Testis (tissue), 3 donors: ENCODE data around the gene PLXNB1. TPM values are rescaled to one million over a fixed set of nuclear protein-coding genes. Genes with fewer than 3 reads are reported as not detected.

Experiments
- DNase-seq: peaks from one replicate; pipeline ENCODE4 v3.0.0-alpha.2; 2019
- H3K27ac ChIP-seq, 2 donors: fragments of 200-600 bp; sonication (generic); one replicate each; pipeline ENCODE4 v1.5.1; 2019
- H3K27me3 ChIP-seq: fragments of 200-600 bp; sonication (generic); one replicate; pipeline ENCODE4 v1.5.1; 2019
- H3K36me3 ChIP-seq: fragments of 200-600 bp; sonication (generic); one replicate; pipeline ENCODE4 v1.5.1; 2017; ENCODE audit warnings: low read depth; ENCODE audit errors: missing control alignments
- H3K4me1 ChIP-seq: fragments of 200-600 bp; sonication (generic); one replicate; pipeline ENCODE4 v1.5.1; 2019
- H3K4me3 ChIP-seq, 2 donors: fragments of 200-600 bp; sonication (generic); one replicate each; pipeline ENCODE4 v1.5.1; 2017 to 2019
- H3K9me3 ChIP-seq: fragments of 200-600 bp; sonication (generic); one replicate; pipeline ENCODE4 v1.5.1; 2017
- CTCF ChIP-seq, 3 experiments: fragments of 450-650 bp in 2 of 3; fragments of 200-600 bp in 1 of 3; sonication (generic) in 1 of 3; IDR thresholded peaks; one replicate each; pipeline ENCODE4 v1.5.1; 2016 to 2019; ENCODE audit warnings: antibody characterized with exemption in 3 of 3, mild to moderate bottlenecking in 2 of 3, moderate library complexity in 1 of 3
- POLR2A ChIP-seq: fragments of 450-650 bp; IDR thresholded peaks from one replicate; pipeline ENCODE4 v1.6.1; 2017; ENCODE audit warnings: antibody characterized with exemption, mild to moderate bottlenecking, moderate library complexity
- WGBS, 2 donors: methylation state at CpG; one replicate each; pipeline ENCODE4 v1.1.5; 2018; 5-methylcytosine and 5-hydroxymethylcytosine counted together
- intact Hi-C: fragments of 100-400 bp; cut with DNase I; formaldehyde crosslinking; loops from one replicate; pipeline ENCODE4 v1.15.1; 2023; ENCODE audit warnings: low total_unique reads
- polyA plus RNA-seq: library from polyadenylated mRNA; stranded (reverse); fragments of 350-450 nt; fragmentation: Illumina TruSeq; extraction: RNeasy Lipid Tissue Mini Kit (QIAGEN cat#74804); gene quantifications from one replicate; pipeline ENCODE4 v1.2.3, GENCODE V29; 2014; ENCODE audit warnings: low read depth, low replicate concordance; ENCODE audit not compliant: insufficient read depth
- total RNA-seq, 2 donors: library from RNA; depleted of rRNA; stranded (reverse); fragments of >200 nt; gene quantifications; one replicate each; pipeline ENCODE4 v1.2.3, GENCODE V29; 2016

Gene PLXNB1
- total and polyA plus RNA-seq, 3 donors from 2014 or later: 41.5 to 79.2 (median 70.2) TPM

- Histone ChIP-seq H3K9me3 (no peaks in the 10 kb centered on the region), H3K4me1 (peaks cover 5% of the 10 kb centered on the region), H3K27me3 (no peaks in the 10 kb centered on the region), H3K27ac (no peak overlapping the region), H3K4me3 (no peak overlapping the region), H3K36me3 (no peaks in the 10 kb centered on the region)
- 89 to 90% methylated on average over 4 of the region's 4 CpGs for WGBS, 2 donors
- TF ChIP-seq POLR2A: no peak
- no peak for TF ChIP-seq CTCF (IDR thresholded peaks at IDR 0.05)
- intact Hi-C loops: loop anchor here (5.0 kb wide), 1 partner anchor 38 kb away; no protein-coding TSS in a partner anchor
- DNase-seq: peak; percentile 12
Observed at GRCh38 chr3:48399387-48400172, 30.3 kb downstream of the PLXNB1 start.

GRCh38 chr3:48398701-48399386, 31.0 kb downstream of the PLXNB1 start:
- Histone ChIP-seq H3K27me3 (no peaks in the 10 kb centered on the region), H3K4me1 (peaks cover 5% of the 10 kb centered on the region), H3K4me3 (no peak overlapping the region), H3K27ac (no peak overlapping the region), H3K36me3 (no peaks in the 10 kb centered on the region), H3K9me3 (no peaks in the 10 kb centered on the region)
- WGBS, 2 donors: 45 to 79% methylated on average over 4 to 11 of the region's 11 CpGs
- TF ChIP-seq POLR2A (no peak), CTCF (IDR thresholded peaks at IDR 0.05) (no peak)
- peak; percentile 17 for DNase-seq
- intact Hi-C loops: no loop called here

- WGBS, 2 donors: 73 to 74% methylated on average over 6 to 9 of the region's 9 CpGs
- Histone ChIP-seq H3K36me3 (no peaks in the 10 kb centered on the region), H3K27me3 (no peaks in the 10 kb centered on the region), H3K4me1 (peaks cover 5% of the 10 kb centered on the region), H3K27ac (no peak overlapping the region), H3K9me3 (no peaks in the 10 kb centered on the region), H3K4me3 (no peak overlapping the region)
- DNase-seq: peak; percentile 10
- no peak for TF ChIP-seq CTCF (IDR thresholded peaks at IDR 0.05)
- TF ChIP-seq POLR2A: no peak
- intact Hi-C loops: no loop called here
Observed at GRCh38 chr3:48397767-48398681, 31.9 kb downstream of the PLXNB1 start.

GRCh38 chr3:48395714-48396113, 34.2 kb downstream of the PLXNB1 start:
- no peak overlapping the region for H3K27ac ChIP-seq
- H3K9me3 ChIP-seq: no peaks in the 10 kb centered on the region
- no peaks in the 10 kb centered on the region for H3K4me1 ChIP-seq
- H3K4me3 ChIP-seq: no peak overlapping the region
- WGBS, 2 donors: 73 to 86% methylated on average over 3 of the region's 3 CpGs
- no peak for TF ChIP-seq CTCF (IDR thresholded peaks at IDR 0.05)
- no peak for TF ChIP-seq POLR2A
- no peak for DNase-seq
- intact Hi-C loops: no loop called here
- no peaks in the 10 kb centered on the region for H3K36me3 ChIP-seq
- no peaks in the 10 kb centered on the region for H3K27me3 ChIP-seq
